Breast epithelium (tissue), 3 donors: ENCODE data around the gene ANKRD2.

Experiments used
- POLR2A ChIP-seq: fragments of 450-650 bp; IDR thresholded peaks from one replicate; pipeline ENCODE4 v1.6.1; 2016; ENCODE audit warnings: antibody characterized with exemption, mild to moderate bottlenecking, moderate library complexity
- TF ChIP-seq, protein P1 (sequence below), 3 donors: fragments of 450-650 bp; IDR thresholded peaks; one replicate each; pipeline ENCODE4 v1.5.1; 2016 to 2017; ENCODE audit warnings: antibody characterized with exemption in 3 of 3, mild to moderate bottlenecking in 3 of 3, moderate library complexity in 3 of 3

DNA sequence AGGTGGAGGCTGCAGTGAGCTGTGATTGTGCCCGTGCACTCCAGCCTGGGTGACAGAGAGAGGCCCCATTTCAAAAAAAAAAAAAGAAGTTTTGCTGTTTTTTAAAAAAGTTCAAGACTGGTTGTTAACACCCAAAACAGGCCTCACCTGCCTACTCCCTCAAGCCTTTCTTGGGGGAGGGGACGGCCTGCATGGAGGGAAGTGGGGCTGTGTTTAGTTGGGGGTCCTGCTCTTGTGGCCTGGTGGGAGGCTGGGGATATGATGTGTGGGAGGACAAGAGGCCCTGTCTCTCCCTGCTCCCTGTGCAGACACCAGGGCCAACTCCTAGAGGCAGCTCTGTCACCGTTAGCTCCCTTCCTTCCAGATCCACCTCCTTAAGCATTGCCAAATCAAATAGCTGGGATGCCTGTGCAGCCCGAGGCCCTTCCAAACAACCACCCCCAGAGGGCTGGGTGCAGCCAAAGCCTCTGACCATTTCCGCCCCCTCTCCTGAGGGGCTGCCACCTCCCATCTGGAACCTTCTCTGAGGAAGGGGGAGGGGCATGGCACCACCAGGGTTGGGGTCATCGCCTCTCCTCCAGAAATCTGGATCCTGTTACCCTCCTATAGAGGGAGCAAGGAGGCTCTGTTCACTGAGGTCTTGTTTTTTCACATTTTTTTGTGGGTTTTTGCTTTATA lies 32.9 kb upstream of the ANKRD2 start:
- TF ChIP-seq, protein P1, sequence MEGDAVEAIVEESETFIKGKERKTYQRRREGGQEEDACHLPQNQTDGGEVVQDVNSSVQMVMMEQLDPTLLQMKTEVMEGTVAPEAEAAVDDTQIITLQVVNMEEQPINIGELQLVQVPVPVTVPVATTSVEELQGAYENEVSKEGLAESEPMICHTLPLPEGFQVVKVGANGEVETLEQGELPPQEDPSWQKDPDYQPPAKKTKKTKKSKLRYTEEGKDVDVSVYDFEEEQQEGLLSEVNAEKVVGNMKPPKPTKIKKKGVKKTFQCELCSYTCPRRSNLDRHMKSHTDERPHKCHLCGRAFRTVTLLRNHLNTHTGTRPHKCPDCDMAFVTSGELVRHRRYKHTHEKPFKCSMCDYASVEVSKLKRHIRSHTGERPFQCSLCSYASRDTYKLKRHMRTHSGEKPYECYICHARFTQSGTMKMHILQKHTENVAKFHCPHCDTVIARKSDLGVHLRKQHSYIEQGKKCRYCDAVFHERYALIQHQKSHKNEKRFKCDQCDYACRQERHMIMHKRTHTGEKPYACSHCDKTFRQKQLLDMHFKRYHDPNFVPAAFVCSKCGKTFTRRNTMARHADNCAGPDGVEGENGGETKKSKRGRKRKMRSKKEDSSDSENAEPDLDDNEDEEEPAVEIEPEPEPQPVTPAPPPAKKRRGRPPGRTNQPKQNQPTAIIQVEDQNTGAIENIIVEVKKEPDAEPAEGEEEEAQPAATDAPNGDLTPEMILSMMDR (IDR thresholded peaks at IDR 0.05) = no peak
- no peak for TF ChIP-seq POLR2A
